ENCODE measurements around the gene PPTC7.
A peak's percentile ranks its signal among the peaks of the same experiment; 100 is the strongest.

The PPTC7 gene

GRCh38 chr12:110583137-110584059 is at the start of gene PPTC7:
Gene PPTC7, minus strand, starts transcription at chr12:110583318. Its CDS starts 287 bp downstream, at chr12:110583031.
- TF ChIP-seq CTCF (conservative IDR thresholded peaks at IDR 0.05; ENCODE audit: low read depth, low read length) = no peak
- DNase-seq (ENCODE audit: low read depth) = peak; percentile 97
- peak within 1 kb of the TSS; percentile 92 for H3K4me3 ChIP-seq (ENCODE audit: low read depth, low read length)

- no peak overlapping the region for H3K4me3 ChIP-seq (ENCODE audit: low read depth, low read length)
- no peak for DNase-seq (ENCODE audit: low read depth)
- TF ChIP-seq CTCF (conservative IDR thresholded peaks at IDR 0.05; ENCODE audit: low read depth, low read length) = no peak
Measured at GRCh38 chr12:110627500-110628195, 44.5 kb upstream of the PPTC7 start.

- peak; percentile 46 for DNase-seq (ENCODE audit: low read depth)
- H3K4me3 ChIP-seq (ENCODE audit: low read depth, low read length) = no peak overlapping the region
- no peak for TF ChIP-seq CTCF (conservative IDR thresholded peaks at IDR 0.05; ENCODE audit: low read depth, low read length)
Measured at GRCh38 chr12:110622582-110622981, 39.5 kb upstream of the PPTC7 start.

GRCh38 chr12:110619534-110619953 is 36.4 kb upstream of the PPTC7 start:
- DNase-seq (ENCODE audit: low read depth) = no peak

GRCh38 chr12:110616471-110617115 is 33.5 kb upstream of the PPTC7 start:
- no peak for TF ChIP-seq CTCF (conservative IDR thresholded peaks at IDR 0.05; ENCODE audit: low read depth, low read length)
- DNase-seq (ENCODE audit: low read depth) = no peak
- no peak overlapping the region for H3K4me3 ChIP-seq (ENCODE audit: low read depth, low read length)

More at GRCh38 chr12:110619534-110619953, 36.4 kb upstream of the PPTC7 start:
- TF ChIP-seq CTCF (conservative IDR thresholded peaks at IDR 0.05; ENCODE audit: low read depth, low read length) = peak; percentile 28
- no peak overlapping the region for H3K4me3 ChIP-seq (ENCODE audit: low read depth, low read length)

GRCh38 chr12:110615171-110615570 is 32.1 kb upstream of the PPTC7 start:
- DNase-seq (ENCODE audit: low read depth) = no peak
- TF ChIP-seq CTCF (conservative IDR thresholded peaks at IDR 0.05; ENCODE audit: low read depth, low read length) = no peak
- H3K4me3 ChIP-seq (ENCODE audit: low read depth, low read length) = no peak overlapping the region

Measured in choroid plexus epithelial cell (primary cell).